Measurements from ENCODE around the gene JADE2.

GRCh38 chr5:134490255-134490924 is 35.1 kb upstream of the JADE2 start:
- no peak for TF ChIP-seq ZNF274 (IDR thresholded peaks at IDR 0.05; ENCODE audit: low read depth, low read length)
- no peak for TF ChIP-seq YY1 (IDR thresholded peaks at IDR 0.05; ENCODE audit: insufficient read depth, insufficient read length)
